MG63 (cell line): ENCODE data around the gene PIP4P1. TPM values are rescaled to one million over a fixed set of nuclear protein-coding genes. Genes with fewer than 3 reads are reported as not detected.
"Not testable (repeated sequence)": the region's sequence is repeated elsewhere in the genome, so short reads cannot be mapped to it uniquely, and the experiment has no call there.

Source experiments
- DNase-seq: peaks from one replicate; pipeline ENCODE4 v3.0.0-alpha.2; 2020
- H3K27me3 ChIP-seq: fragments of 250-450 bp; sonication (Bioruptor Pico); 2 replicates; pipeline ENCODE4 v1.5.1; 2020; ENCODE audit warnings: mild to moderate bottlenecking, moderate library complexity
- H3K36me3 ChIP-seq: fragments of 250-450 bp; sonication (Bioruptor Pico); 2 replicates; pipeline ENCODE4 v1.5.1; 2020; ENCODE audit warnings: mild to moderate bottlenecking, moderate library complexity
- H3K4me3 ChIP-seq: fragments of 250-450 bp; sonication (Bioruptor Pico); 2 replicates; pipeline ENCODE4 v1.5.1; 2020; ENCODE audit warnings: mild to moderate bottlenecking, moderate library complexity
- H3K9me3 ChIP-seq: fragments of 250-450 bp; sonication (Bioruptor Pico); 2 replicates; pipeline ENCODE4 v1.5.1; 2020; ENCODE audit warnings: mild to moderate bottlenecking, moderate library complexity
- total RNA-seq: library from RNA; depleted of rRNA; stranded (reverse); fragments of >200 nt; shearing (Covaris generic); gene quantifications from 2 replicates; pipeline ENCODE4 v1.2.3, GENCODE V29; 2014; ENCODE audit warnings: low replicate concordance; rRNA removed

The PIP4P1 gene
- total RNA-seq: 21.4 and 23.3 TPM in 2 replicates

- Histone ChIP-seq H3K4me3 (peak within 1 kb of the TSS; percentile 68), H3K9me3 (no peaks in the 10 kb centered on the region), H3K36me3 (peaks cover 22% of the 10 kb centered on the region), H3K27me3 (no peaks in the 10 kb centered on the region)
- DNase-seq: peak; percentile 98
Measured at GRCh38 chr14:20461225-20462141, at the start of gene PIP4P1. PIP4P1 (minus strand) TSS chr14:20461434; CDS start chr14:20461325, 109 bp downstream.

DNA sequence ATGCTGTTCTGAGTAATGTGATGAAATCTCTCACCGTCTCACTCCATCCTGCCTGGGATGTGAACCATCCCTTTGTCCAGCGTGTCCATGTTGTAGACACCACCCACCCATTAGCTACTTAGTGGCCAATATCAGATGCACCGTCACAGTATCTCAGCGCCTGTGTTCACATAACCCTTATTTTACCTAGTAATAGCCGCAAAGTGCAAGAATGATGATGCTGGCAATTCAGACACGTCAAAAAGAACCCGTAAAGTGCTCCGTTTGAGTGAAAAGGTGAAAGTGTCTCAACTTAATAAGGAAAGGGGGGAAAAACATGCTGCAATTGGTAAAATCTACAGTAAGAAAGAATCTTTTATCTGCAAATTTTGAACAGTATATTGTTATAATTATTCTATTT, 47.1 kb upstream of the PIP4P1 start:
- H3K27me3 ChIP-seq: no peaks in the 10 kb centered on the region
- no peak for DNase-seq
- H3K9me3 ChIP-seq: no peaks in the 10 kb centered on the region
- H3K36me3 ChIP-seq: no peaks in the 10 kb centered on the region
- no peak overlapping the region for H3K4me3 ChIP-seq

- H3K4me3 ChIP-seq, DNase-seq, H3K36me3 ChIP-seq, H3K9me3 ChIP-seq, H3K27me3 ChIP-seq: not testable (repeated sequence)
Measured at GRCh38 chr14:20507537-20507936, 46.3 kb upstream of the PIP4P1 start.

DNA sequence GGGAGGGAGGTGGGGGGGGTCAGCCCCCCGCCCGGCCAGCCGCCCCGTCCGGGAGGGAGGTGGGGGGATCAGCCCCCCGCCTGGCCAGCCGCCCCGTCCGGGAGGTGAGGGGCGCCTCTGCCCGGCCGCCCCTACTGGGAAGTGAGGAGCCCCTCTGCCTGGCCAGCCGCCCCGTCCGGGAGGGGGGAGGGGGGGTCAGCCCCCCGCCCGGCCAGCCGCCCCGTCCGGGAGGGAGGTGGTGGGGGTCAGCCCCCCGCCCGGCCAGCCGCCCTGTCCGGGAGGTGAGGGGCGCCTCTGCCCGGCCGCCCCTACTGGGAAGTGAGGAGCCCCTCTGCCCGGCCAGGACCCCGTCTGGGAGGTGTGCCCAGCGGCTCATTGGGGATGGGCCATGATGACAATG, 45.5 kb upstream of the PIP4P1 start:
- not testable (repeated sequence) for H3K27me3 ChIP-seq, DNase-seq, H3K36me3 ChIP-seq, H3K9me3 ChIP-seq, H3K4me3 ChIP-seq

DNA sequence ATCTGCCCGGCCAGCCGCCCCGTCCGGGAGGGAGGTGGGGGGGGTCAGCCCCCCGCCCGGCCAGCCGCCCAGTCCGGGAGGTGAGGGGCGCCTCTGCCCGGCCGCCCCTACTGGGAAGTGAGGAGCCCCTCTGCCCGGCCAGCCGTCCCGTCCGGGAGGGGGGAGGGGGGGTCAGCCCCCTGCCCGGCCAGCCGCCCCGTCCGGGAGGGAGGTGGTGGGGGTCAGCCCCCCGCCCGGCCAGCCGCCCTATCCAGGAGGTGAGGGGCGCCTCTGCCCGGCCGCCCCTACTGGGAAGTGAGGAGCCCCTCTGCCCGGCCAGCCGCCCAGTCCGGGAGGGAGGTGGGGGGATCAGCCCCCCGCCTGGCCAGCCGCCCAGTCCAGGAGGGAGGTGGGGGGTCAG, 45.0 kb upstream of the PIP4P1 start:
- not testable (repeated sequence) for H3K36me3 ChIP-seq, H3K9me3 ChIP-seq, H3K27me3 ChIP-seq, H3K4me3 ChIP-seq, DNase-seq

DNA sequence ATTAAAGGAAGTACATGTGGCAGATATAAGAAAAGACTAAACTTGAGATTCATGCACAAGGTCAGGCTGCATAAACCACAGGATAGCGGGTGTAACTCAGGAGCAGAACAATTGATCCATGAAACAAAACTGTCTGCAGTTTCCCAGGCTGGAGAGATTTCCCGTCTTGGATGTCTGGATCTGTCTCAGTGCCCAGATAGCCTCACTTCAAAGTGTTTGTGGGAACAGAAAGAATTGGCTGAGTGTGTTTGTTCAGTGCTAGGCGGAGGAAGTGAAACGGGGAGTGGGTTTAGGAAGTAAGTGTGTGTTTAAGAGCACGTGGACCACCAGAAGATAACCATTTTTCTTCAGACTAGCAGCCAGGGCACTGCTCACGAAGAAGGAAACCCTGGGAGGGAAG, 42.7 kb upstream of the PIP4P1 start:
- Histone ChIP-seq H3K9me3 (no peaks in the 10 kb centered on the region), H3K36me3 (no peaks in the 10 kb centered on the region), H3K27me3 (no peaks in the 10 kb centered on the region), H3K4me3 (no peak overlapping the region)
- no peak for DNase-seq

DNA sequence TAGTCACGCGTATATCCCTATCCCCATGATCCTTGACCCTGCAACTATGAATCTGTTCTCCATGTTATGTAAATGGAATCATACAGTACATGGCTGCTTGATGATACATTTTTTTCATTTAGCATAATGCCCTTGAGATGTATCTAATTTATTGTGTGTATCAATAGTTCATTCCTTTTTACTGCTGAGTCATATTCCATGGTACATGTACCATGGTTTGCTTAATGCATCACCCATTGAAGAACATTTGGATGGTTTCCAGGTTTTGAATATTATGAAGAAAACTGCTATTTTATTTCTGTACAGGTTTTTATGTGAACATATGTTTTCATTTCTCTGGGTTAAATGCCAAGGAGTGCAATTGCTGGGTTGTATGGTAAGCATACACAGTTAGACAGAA, 40.1 kb upstream of the PIP4P1 start:
- Histone ChIP-seq H3K9me3 (no peaks in the 10 kb centered on the region), H3K36me3 (no peaks in the 10 kb centered on the region), H3K4me3 (no peak overlapping the region), H3K27me3 (no peaks in the 10 kb centered on the region)
- DNase-seq: no peak

- Histone ChIP-seq H3K4me3 (no peak overlapping the region), H3K9me3 (no peaks in the 10 kb centered on the region), H3K36me3 (no peaks in the 10 kb centered on the region), H3K27me3 (no peaks in the 10 kb centered on the region)
- no peak for DNase-seq
Measured at GRCh38 chr14:20499881-20500280, 38.6 kb upstream of the PIP4P1 start.

DNA sequence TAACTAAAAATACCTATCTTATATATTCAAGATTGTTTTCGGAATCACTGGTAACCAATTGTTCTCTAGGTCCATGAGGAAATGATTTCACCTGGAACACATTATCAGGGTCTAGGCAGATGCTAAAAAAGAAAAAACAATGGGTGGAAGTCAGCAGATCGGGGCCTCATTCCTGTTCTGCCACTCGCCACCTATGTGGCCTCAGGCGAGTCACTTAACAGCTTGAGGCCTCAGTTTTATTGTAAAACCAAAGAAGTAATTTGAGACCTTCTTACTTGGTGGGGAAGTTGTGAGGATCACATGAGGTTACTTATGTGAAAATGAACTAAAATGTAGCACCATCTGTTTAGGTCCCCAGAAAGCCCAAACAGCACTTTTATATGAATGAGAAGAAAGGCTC, 37.9 kb upstream of the PIP4P1 start:
- Histone ChIP-seq H3K4me3 (no peak overlapping the region), H3K9me3 (no peaks in the 10 kb centered on the region), H3K36me3 (no peaks in the 10 kb centered on the region), H3K27me3 (no peaks in the 10 kb centered on the region)
- no peak for DNase-seq

DNA sequence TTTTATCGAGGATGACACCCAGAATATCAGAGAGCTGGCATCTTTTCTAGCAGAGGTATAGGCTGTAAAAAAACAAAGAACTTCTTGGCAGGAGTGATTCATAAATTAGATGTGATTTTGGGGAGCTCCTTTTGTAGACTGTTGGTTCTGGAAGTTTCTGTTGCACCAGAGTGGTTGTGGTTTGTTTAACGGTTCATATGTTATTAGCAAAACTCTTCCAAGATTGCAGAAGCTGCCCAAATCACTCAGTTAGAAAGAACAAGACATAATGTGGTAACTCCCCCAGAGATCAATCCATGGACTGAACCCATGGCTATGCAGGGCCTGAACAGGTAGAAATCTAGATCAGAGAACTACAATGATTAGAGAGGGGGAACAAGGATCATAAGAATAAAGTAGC, 37.4 kb upstream of the PIP4P1 start:
- no peaks in the 10 kb centered on the region for H3K36me3 ChIP-seq
- H3K9me3 ChIP-seq: no peaks in the 10 kb centered on the region
- H3K4me3 ChIP-seq: no peak overlapping the region
- H3K27me3 ChIP-seq: no peaks in the 10 kb centered on the region
- no peak for DNase-seq

GRCh38 chr14:20494935-20495766, 33.9 kb upstream of the PIP4P1 start:
- Histone ChIP-seq H3K36me3 (no peaks in the 10 kb centered on the region), H3K27me3 (no peaks in the 10 kb centered on the region; the same call in 1 of the 2 replicates), H3K4me3 (no peak overlapping the region), H3K9me3 (no peaks in the 10 kb centered on the region)
- no peak for DNase-seq

DNA sequence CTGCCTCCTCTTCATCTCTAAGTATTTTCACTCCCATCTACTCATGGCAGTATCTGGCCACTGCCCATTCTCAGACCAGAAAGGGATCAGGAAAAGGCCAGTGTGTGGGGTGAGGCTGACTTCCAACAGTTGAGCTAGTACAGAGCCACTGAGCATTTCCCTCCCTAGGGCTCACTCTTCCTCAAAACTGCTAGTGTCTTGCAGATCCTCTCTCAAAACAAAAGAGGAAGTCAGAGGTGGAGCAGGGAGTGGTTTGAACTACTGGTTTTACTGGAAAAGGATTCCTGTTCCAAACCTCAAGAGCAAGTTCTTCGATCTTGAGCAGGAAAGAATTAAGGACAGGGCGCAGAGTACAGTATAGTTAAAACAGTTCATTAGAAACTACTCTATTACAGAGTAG, 32.4 kb upstream of the PIP4P1 start:
- no peaks in the 10 kb centered on the region for H3K36me3 ChIP-seq
- no peak for DNase-seq

GRCh38 chr14:20492486-20492885, 31.3 kb upstream of the PIP4P1 start:
- no peak for DNase-seq

More for the DNA sequence above, 32.4 kb upstream of the PIP4P1 start:
- Histone ChIP-seq H3K4me3 (no peak overlapping the region), H3K27me3 (no peaks in the 10 kb centered on the region; the same call in 1 of the 2 replicates), H3K9me3 (no peaks in the 10 kb centered on the region)

GRCh38 chr14:20490563-20490962, 29.3 kb upstream of the PIP4P1 start:
- DNase-seq: no peak
- H3K27me3 ChIP-seq: no peaks in the 10 kb centered on the region; the same call in 1 of the 2 replicates
- no peaks in the 10 kb centered on the region for H3K9me3 ChIP-seq
- no peak overlapping the region for H3K4me3 ChIP-seq
- H3K36me3 ChIP-seq: no peaks in the 10 kb centered on the region

More at GRCh38 chr14:20492486-20492885, 31.3 kb upstream of the PIP4P1 start:
- no peaks in the 10 kb centered on the region; the same call in 1 of the 2 replicates for H3K27me3 ChIP-seq
- H3K9me3 ChIP-seq: no peaks in the 10 kb centered on the region
- no peaks in the 10 kb centered on the region for H3K36me3 ChIP-seq
- H3K4me3 ChIP-seq: no peak overlapping the region

- Histone ChIP-seq H3K36me3 (no peaks in the 10 kb centered on the region), H3K4me3 (no peak overlapping the region), H3K9me3 (no peaks in the 10 kb centered on the region), H3K27me3 (no peaks in the 10 kb centered on the region; the same call in 1 of the 2 replicates)
- DNase-seq: no peak
Measured at GRCh38 chr14:20489093-20489994, 28.1 kb upstream of the PIP4P1 start.

DNA sequence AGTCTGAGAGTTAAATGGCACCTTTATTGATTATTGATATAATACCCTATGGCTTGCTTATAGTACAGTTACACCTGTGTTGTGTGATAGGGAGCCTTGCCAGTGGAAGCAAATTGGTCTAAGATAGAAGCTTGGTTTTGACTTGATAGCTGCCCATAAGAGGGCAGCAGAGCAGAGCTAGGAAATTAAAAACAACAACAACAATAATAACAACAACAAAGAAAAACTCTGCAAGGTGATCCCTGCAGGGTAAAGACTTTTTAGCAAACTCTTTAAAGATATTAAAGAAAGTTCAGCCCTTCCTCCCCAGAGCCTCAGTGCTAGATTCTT, 26.1 kb upstream of the PIP4P1 start:
- no peaks in the 10 kb centered on the region; the same call in 1 of the 2 replicates for H3K27me3 ChIP-seq
- H3K4me3 ChIP-seq: no peak overlapping the region
- no peak for DNase-seq
- H3K36me3 ChIP-seq: no peaks in the 10 kb centered on the region
- no peaks in the 10 kb centered on the region for H3K9me3 ChIP-seq
